Motor neuron (in vitro differentiated cells): Measurements from ENCODE around the gene SLC15A2. TPM values are rescaled to one million over a fixed set of nuclear protein-coding genes. Genes with fewer than 3 reads are reported as not detected.
A peak's percentile ranks its signal among the peaks of the same experiment; 100 is the strongest.

Experiments used
- ATAC-seq, 8 experiments: fragments of 200-7000 bp; cut with Tn5 transposase; replicated peaks in 6 of 8; 2 replicates each; pipeline ENCODE4 v1.8.0; 2021; ENCODE audit warnings: mild to moderate bottlenecking in 8 of 8, moderate library complexity in 8 of 8
- H3K27ac ChIP-seq, 2 donors: fragments of 250-450 bp; sonication (Bioruptor Pico); 2 replicates each; pipeline ENCODE4 v1.9.0; 2021; ENCODE audit warnings: antibody characterized with exemption in 2 of 2, mild to moderate bottlenecking in 2 of 2, moderate library complexity in 1 of 2
- H3K4me1 ChIP-seq, 2 donors: fragments of 250-450 bp; sonication (Bioruptor Pico); replicated peaks in 1 of 2; 2 replicates each; pipeline ENCODE4 v1.6.1; 2021; ENCODE audit warnings: antibody characterized with exemption in 2 of 2, mild to moderate bottlenecking in 2 of 2, moderate library complexity in 1 of 2
- H3K4me3 ChIP-seq, 5 donors: fragments of 250-450 bp; sonication (Bioruptor Pico); 2 replicates each; pipeline ENCODE4 v1.9.0; 2021; ENCODE audit warnings: antibody characterized with exemption in 5 of 5, mild to moderate bottlenecking in 5 of 5, moderate library complexity in 4 of 5
- WGBS, 10 experiments: fragments of 450-650 bp; shearing (Covaris generic); methylation state at CpG; one replicate each; pipeline ENCODE4 v1.0.0; 2022; 5-methylcytosine and 5-hydroxymethylcytosine counted together
- in situ Hi-C, 9 experiments: fragments of 400-800 bp; cut with MboI; loops; one replicate each; pipeline ENCODE4 v1.15.0; 2021; ENCODE audit warnings: low sequenced_read_pairs in 9 of 9, low pct_unique_long_range_greater_than_20kb in 2 of 9; ENCODE audit not compliant: unreplicated experiment in 9 of 9
- total RNA-seq, 8 experiments: library from RNA; unstranded; fragments of 300-600 nt; gene quantifications; 2 replicates each; pipeline versions ENCODE4 v1.2.3 to v1.2.4, GENCODE V29; 2022

The SLC15A2 gene
- total RNA-seq, 8 experiments from 2014 or later = 0.81 to 52.3 (median 3.5) TPM

- in situ Hi-C loops = no loop called here
- H3K4me3 ChIP-seq = no peak overlapping the region
- H3K4me1 ChIP-seq = no peaks in the 10 kb centered on the region
- ATAC-seq = peak in 2 of 8 experiments; percentile 21 to 52
- WGBS, 10 experiments = 17 to 100% (median 77%) methylated on average over 1 to 4 of the region's 4 CpGs
- no peak overlapping the region for H3K27ac ChIP-seq
Observed at GRCh38 chr3:121942116-121942786, 48.0 kb downstream of the SLC15A2 start.

DNA sequence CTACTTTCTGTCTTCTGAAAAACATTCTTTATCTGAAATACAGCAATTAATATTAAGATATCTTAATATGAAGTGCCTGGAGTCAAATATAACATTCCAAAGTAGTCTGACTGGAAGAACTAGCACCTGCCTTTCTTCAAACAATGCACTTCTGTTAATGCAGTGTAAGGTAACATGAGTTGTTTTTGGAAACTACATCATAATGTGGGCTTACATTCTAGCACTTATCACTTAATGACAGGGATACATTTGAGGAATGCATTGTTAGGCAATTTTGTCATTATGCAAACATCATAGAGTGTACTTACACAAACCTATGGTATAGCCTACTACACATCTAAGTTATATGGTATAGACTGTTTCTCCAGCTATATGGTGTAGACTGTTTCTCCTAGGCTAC, 49.2 kb downstream of the SLC15A2 start:
- no peak for ATAC-seq
- Histone ChIP-seq H3K27ac (no peak overlapping the region), H3K4me3 (no peak overlapping the region), H3K4me1 (no peaks in the 10 kb centered on the region)
- in situ Hi-C loops = no loop called here

- ATAC-seq = no peak
Observed at GRCh38 chr3:121948641-121949040, 54.4 kb downstream of the SLC15A2 start.

GRCh38 chr3:121951291-121951919, 57.2 kb downstream of the SLC15A2 start:
- no peak overlapping the region for H3K4me3 ChIP-seq
- H3K4me1 ChIP-seq = no peaks in the 10 kb centered on the region
- peak in 3 of 8 experiments; percentile 46 to 90 (median 83) for ATAC-seq
- WGBS, 10 experiments = 0 to 60% (median 0%) methylated on average over 1 of the region's 1 CpG; no CpG with 5 or more reads in 3 of the 10 experiments
- no peak overlapping the region for H3K27ac ChIP-seq
- in situ Hi-C loops = no loop called here

More at GRCh38 chr3:121948641-121949040, 54.4 kb downstream of the SLC15A2 start:
- no peak overlapping the region for H3K27ac ChIP-seq
- in situ Hi-C loops = no loop called here
- no peak overlapping the region for H3K4me3 ChIP-seq
- no peaks in the 10 kb centered on the region for H3K4me1 ChIP-seq
- WGBS, 10 experiments = 40 to 100% methylated on average over 1 of the region's 1 CpG; no CpG with 5 or more reads in 8 of the 10 experiments

GRCh38 chr3:121956363-121956762, 62.2 kb downstream of the SLC15A2 start:
- WGBS, 10 experiments = 0 to 100% (median 72%) methylated on average over 1 to 3 of the region's 3 CpGs

DNA sequence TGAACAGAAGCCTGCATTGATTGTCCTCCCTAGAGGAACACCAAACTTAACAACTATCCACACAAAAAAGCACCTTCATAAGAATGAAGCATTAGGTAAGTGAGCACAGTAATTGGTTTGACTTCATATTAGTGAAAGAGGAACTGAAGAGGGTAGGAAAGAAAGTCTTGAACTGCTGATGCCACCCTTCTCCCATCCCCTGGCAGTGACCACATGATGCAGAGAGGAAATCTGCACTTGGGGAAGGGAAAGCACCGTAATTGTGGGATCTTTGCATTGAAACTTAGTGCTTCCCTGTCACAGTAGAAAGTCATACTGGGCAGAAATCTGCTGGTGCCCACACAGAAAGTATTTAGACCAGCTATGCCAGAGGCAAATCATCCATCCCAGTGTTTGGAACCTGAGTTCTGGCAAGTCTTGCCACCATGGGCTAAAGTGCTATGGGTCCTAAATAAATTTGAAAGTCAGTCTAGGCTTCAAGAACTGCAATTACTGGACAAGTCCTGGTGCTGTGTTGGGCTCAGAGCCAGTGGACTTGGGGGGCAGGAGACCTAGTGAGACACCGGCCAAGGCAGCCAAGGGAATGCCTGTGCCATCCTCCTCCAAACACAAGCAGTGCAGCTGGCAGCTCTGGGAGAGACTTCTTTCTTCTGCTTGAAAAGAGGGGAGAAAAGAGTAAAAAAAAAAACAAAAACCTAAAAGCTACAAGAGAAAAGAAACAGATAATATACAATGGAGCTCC, 63.6 kb downstream of the SLC15A2 start:
- H3K27ac ChIP-seq = no peak overlapping the region
- ATAC-seq = no peak
- in situ Hi-C loops = no loop called here
- no peaks in the 10 kb centered on the region for H3K4me1 ChIP-seq
- 0 to 100% (median 100%) methylated on average over 1 to 2 of the region's 2 CpGs; no CpG with 5 or more reads in 3 of the 10 experiments for WGBS, 10 experiments
- no peak overlapping the region for H3K4me3 ChIP-seq

More at GRCh38 chr3:121956363-121956762, 62.2 kb downstream of the SLC15A2 start:
- H3K4me1 ChIP-seq = no peaks in the 10 kb centered on the region
- no peak for ATAC-seq
- no peak overlapping the region for H3K27ac ChIP-seq
- in situ Hi-C loops = no loop called here
- no peak overlapping the region for H3K4me3 ChIP-seq

DNA sequence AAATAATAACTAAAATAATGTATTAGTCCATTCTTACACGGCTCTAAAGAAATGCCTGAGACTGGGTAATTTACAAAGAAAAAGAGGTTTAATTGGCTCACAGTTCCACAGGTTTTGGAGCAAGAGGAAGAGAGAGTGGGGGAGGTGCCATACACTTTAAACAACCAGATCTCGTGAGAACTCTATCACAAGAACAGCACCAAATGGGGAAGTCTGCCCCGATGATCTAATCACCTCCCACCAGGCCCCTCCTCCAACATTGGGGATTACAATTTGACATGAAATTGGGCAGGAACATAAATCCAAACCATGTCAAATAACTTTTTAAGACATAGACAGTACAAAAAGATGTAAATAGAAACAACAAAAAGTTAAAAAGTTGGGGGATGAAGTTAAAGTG, 64.6 kb downstream of the SLC15A2 start:
- H3K4me3 ChIP-seq = no peak overlapping the region
- ATAC-seq = no peak
- no peaks in the 10 kb centered on the region for H3K4me1 ChIP-seq
- no peak overlapping the region for H3K27ac ChIP-seq
- WGBS, 10 experiments = 0 to 100% (median 57%) methylated on average over 1 to 3 of the region's 3 CpGs
- in situ Hi-C loops = no loop called here

- in situ Hi-C loops = no loop called here
- no peak for ATAC-seq
Observed at GRCh38 chr3:121961283-121961682, 67.1 kb downstream of the SLC15A2 start.

GRCh38 chr3:121962443-121962842, 68.2 kb downstream of the SLC15A2 start:
- no peak for ATAC-seq
- no peaks in the 10 kb centered on the region for H3K4me1 ChIP-seq
- H3K27ac ChIP-seq = no peak overlapping the region
- no peak overlapping the region for H3K4me3 ChIP-seq
- in situ Hi-C loops = no loop called here

More at GRCh38 chr3:121961283-121961682, 67.1 kb downstream of the SLC15A2 start:
- Histone ChIP-seq H3K27ac (no peak overlapping the region), H3K4me1 (no peaks in the 10 kb centered on the region), H3K4me3 (no peak overlapping the region)

DNA sequence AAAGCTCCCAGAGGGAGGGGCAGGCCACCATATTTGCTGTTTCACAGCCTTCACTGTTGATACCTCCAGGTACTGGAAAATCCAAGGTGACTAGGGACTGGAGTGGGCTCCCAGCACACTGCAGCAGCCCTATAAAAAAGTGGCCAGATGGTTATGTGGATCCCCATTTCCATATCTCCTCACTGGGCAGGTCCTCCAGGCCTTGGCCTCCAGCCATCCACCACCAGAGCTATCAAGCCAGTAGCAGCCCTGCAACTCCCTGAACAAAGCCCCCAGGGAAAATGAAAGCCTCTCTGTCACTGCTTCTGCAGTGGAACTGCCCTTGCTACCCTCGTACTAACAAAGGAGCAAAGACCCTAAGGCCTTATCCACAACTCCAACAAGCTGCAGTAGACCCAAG, 69.4 kb downstream of the SLC15A2 start:
- Histone ChIP-seq H3K4me1 (no peaks in the 10 kb centered on the region), H3K27ac (no peak overlapping the region), H3K4me3 (no peak overlapping the region)
- in situ Hi-C loops = no loop called here
- WGBS, 10 experiments = 0 to 67% methylated on average over 1 of the region's 1 CpG; no CpG with 5 or more reads in 8 of the 10 experiments
- ATAC-seq = peak in 2 of 8 experiments; percentile 57 to 72

DNA sequence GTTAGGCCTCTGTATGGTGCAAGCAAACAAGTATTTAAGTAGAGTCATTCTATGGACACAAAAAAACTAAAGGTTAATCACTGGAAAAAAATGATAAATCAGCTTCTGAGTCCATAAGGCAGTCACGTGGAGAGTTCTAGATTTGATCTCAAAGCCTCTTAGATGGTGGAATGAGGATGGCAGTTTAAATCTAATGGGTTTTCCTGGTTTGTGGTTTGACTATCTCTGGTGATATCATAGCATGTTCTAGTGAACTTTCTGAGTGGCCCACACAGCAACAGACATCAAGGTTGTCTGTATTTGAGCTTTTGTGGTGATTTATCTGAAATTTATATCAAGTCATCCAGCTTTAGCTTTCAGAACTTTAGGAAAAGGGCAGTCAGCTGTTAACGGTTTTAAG, 75.4 kb downstream of the SLC15A2 start:
- Histone ChIP-seq H3K4me1 (no peaks in the 10 kb centered on the region), H3K4me3 (no peak overlapping the region), H3K27ac (no peak overlapping the region)
- ATAC-seq = no peak
- 0 to 100% (median 67%) methylated on average over 1 to 2 of the region's 2 CpGs for WGBS, 10 experiments
- in situ Hi-C loops = no loop called here

GRCh38 chr3:121970047-121970446, 75.8 kb downstream of the SLC15A2 start:
- no peak for ATAC-seq
- 60 to 100% (median 80%) methylated on average over 1 of the region's 1 CpG; no CpG with 5 or more reads in 1 of the 10 experiments for WGBS, 10 experiments
- Histone ChIP-seq H3K27ac (no peak overlapping the region), H3K4me3 (no peak overlapping the region), H3K4me1 (no peaks in the 10 kb centered on the region)
- in situ Hi-C loops = no loop called here

DNA sequence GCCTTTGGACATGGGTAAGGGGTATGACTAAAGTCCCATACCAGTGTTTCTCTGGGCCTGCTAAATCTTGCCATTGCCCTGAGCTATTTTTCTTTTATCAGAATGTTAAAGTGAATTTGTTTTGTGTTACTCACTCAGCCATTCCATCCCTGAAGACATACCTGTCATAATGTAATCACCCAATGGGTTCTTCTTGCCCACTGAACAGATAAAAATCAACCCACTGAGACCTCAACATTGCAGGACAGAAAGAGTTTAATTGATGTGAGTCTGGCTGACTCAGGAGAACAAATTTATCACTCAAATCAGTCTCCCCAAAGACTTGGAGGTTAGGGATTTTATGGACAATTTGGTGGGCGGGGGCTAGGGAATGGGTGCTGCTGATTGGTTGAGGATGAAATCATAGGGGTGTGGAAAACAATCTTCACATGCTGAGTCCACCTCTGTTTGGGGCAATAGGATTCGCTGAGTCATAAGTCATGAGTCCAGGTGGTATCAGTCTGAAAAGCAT, 80.5 kb downstream of the SLC15A2 start:
- in situ Hi-C loops = no loop called here
- Histone ChIP-seq H3K4me3 (no peak overlapping the region), H3K27ac (no peak overlapping the region), H3K4me1 (no peaks in the 10 kb centered on the region)
- WGBS, 10 experiments = 0 to 80% (median 49%) methylated on average over 1 to 2 of the region's 2 CpGs; no CpG with 5 or more reads in 3 of the 10 experiments
- ATAC-seq = no peak
